Bronchial epithelial cell (primary cell): ENCODE results near the gene TTC17. TPM values are rescaled to one million over a fixed set of nuclear protein-coding genes. Genes with fewer than 3 reads are reported as not detected.

Source experiments
- DNase-seq: peaks from one replicate; pipeline ENCODE4 v3.0.0-alpha.2; 2010; ENCODE audit warnings: low read depth
- FAIRE-seq: peaks from 2 replicates; lab custom pipeline; 2011; peaks lifted over from hg19 to GRCh38; lab: Jason Lieb, UNC
- H3K27me3 ChIP-seq: 2 replicates; pipeline ENCODE4 v1.5.1; 2011; ENCODE audit warnings: low read length; ENCODE audit not compliant: control insufficient read depth, insufficient read depth
- H3K36me3 ChIP-seq: 2 replicates; pipeline ENCODE4 v1.5.1; 2011; ENCODE audit warnings: low read length; ENCODE audit not compliant: control insufficient read depth, insufficient read depth
- H3K4me3 ChIP-seq: 2 replicates; pipeline ENCODE4 v1.5.1; 2011; ENCODE audit warnings: mild to moderate bottlenecking, low read depth, low read length, control low read depth
- total RNA-seq: library from RNA; depleted of rRNA; stranded (reverse); fragments of >200 nt; gene quantifications from 2 replicates; pipeline ENCODE4 v1.2.1, GENCODE V29; 2014
- TF ChIP-seq, protein P1 (sequence below): IDR thresholded peaks from 2 replicates; pipeline ENCODE4 v1.5.1; 2011; ENCODE audit warnings: mild to moderate bottlenecking, moderate library complexity, low read length, control low read depth, inconsistent platforms; ENCODE audit not compliant: insufficient read depth, severe bottlenecking

Gene TTC17
- total RNA-seq, 1 donor from 2014 or later = 90.3 TPM

DNA sequence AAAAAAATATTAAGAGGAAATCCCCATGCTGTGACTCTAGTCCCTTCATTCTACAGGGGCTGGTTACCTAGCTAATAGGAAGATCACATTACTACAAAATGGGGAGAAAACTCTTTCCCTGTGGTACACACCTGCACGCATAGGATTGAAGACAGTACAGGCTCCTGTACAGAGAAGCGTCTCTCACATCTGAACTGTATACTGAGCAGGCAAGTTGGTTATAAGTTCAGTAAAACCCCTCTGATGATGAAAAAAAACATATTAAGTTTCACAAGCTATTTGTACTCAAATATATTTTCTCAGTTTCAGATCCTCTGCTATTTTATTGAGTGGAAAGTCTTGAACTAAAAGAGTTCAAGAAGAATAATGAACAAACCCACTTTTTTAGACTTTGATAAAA is 164.9 kb downstream of the TTC17 start:
- TF ChIP-seq, protein P1, sequence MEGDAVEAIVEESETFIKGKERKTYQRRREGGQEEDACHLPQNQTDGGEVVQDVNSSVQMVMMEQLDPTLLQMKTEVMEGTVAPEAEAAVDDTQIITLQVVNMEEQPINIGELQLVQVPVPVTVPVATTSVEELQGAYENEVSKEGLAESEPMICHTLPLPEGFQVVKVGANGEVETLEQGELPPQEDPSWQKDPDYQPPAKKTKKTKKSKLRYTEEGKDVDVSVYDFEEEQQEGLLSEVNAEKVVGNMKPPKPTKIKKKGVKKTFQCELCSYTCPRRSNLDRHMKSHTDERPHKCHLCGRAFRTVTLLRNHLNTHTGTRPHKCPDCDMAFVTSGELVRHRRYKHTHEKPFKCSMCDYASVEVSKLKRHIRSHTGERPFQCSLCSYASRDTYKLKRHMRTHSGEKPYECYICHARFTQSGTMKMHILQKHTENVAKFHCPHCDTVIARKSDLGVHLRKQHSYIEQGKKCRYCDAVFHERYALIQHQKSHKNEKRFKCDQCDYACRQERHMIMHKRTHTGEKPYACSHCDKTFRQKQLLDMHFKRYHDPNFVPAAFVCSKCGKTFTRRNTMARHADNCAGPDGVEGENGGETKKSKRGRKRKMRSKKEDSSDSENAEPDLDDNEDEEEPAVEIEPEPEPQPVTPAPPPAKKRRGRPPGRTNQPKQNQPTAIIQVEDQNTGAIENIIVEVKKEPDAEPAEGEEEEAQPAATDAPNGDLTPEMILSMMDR = no peak
- DNase-seq (no peak), FAIRE-seq (no peak)
- Histone ChIP-seq H3K36me3 (no peaks in the 10 kb centered on the region), H3K4me3 (no peak overlapping the region), H3K27me3 (no peaks in the 10 kb centered on the region)

DNA sequence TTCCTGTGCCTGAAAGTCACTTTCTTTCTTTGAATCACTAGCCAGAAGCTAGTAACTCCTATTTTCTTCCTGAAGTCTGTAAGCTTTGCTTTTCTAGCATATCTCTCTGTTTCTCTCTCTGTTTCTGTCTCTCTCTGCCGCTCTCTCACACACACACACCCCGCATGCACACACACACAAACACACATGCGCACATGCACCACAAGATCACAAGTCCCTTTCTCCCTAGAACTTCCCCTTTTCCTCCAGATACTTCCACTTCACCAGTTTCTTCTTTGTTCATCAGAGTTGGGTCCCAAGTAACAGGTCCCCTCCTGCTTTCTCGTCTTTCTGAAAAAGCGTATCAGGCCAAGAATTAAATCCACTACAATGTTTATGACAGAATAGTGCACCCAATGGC is 173.3 kb downstream of the TTC17 start:
- H3K4me3 ChIP-seq = no peak overlapping the region
- no peaks in the 10 kb centered on the region for H3K36me3 ChIP-seq
- DNase-seq (no peak), FAIRE-seq (no peak)
- TF ChIP-seq, protein P1 = no peak
- H3K27me3 ChIP-seq = no peaks in the 10 kb centered on the region

DNA sequence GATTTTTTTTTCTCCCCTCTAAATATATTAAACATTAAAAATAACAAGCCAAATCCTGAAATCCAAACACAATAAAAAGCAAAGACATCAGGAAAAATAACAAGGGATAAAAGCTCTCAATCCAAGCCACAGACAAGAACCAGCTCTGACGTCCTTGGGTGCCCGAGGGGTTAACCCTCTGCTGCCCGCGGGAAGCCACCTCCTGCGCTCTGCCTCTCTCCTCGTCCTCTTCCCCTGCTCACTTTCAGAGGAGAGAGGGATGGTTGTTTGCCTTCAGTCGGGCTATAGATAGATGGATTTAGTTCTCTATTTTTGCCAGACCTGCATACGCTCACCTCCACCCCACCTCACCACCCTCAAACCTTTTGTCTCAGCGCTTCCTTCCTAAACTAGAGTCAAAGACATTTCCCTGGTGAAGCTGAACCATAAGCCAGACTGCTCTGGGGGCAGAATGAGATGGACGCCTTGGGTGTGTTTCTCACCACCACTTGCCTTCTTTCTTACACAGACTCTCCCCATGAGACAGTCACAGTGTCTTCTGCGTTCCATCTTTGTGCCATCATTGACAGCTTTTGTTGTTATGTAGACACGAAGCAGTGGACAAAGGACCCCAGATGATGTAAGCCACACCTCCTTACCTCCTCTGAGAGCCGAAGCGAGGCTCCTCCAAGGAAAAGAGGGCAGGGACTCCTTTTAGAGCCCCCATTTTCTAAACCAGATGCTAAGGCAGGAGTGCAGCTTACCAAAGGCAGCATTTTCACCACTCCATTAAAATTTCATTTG is 179.3 kb downstream of the TTC17 start:
- Histone ChIP-seq H3K27me3 (peaks cover 5% of the 10 kb centered on the region), H3K36me3 (no peaks in the 10 kb centered on the region), H3K4me3 (no peak overlapping the region)
- peak; percentile 13 for FAIRE-seq
- TF ChIP-seq, protein P1 = no peak
- DNase-seq = no peak

DNA sequence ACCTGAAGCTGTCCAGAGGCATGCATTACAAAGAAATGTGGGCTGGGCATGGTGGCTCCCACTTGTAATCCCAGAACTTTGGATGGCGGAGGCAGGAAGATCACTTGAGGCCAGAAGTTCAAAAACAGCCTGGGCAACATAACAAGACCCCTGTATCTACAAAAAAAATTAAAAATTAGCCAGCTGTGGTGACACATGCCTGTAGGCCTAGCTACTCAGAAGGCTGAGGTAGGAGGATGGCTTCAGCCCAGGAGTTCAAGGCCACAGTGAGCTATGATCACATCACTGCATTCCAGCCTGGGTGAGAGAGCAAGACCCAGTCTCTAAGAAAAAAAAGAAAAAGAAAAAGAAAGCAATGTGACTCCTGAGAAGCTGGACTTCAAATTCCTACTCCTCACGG is 183.3 kb downstream of the TTC17 start:
- no peak for DNase-seq
- no peak for FAIRE-seq
- Histone ChIP-seq H3K27me3 (peaks cover 5% of the 10 kb centered on the region), H3K36me3 (no peaks in the 10 kb centered on the region), H3K4me3 (no peak overlapping the region)
- TF ChIP-seq, protein P1 = no peak

DNA sequence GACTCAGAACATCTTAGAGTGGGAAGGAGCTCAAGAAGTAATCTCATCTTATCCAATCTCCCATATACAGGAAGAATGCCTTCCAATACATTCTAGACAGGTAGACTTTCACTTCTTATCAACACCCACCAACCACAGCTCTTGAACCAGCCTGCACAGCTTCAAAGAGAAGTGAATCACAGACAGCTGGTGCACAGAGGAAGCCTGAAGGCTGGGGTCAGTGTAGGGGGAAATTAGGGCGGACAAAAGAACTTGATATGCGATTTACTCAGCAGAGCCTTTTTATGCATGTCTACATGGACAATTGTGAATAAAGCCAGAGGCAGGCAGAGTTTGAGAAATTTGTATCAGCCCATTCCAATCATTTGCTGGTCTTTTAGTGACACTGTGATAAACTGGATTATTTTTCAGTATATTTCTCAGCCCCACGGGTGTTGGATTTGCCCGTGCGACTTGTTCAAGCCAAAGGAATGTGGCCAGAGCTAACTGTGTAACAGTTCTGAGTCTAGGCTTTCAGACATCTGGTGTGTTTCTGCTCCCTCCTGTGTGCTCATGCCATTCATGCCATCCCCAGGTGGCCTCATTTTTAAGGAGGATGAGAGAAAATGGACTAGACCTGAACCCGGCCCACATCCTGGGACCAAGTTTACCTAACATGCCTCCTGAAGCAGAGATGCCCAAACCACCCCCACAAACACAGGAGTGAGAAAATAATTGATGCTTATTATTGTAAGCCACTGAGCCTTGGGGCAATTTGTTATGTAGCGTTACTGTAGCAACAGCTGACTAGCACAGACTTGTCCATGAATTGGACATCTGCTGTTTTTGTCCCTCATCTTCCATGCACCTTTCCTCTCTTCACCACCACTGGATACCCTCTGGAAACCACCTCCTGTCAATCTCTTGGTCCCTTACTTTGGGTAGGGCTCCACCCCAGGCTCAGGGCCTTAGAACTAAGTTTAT is 184.3 kb downstream of the TTC17 start:
- TF ChIP-seq, protein P1 = no peak
- no peak overlapping the region for H3K4me3 ChIP-seq
- H3K27me3 ChIP-seq = peaks cover 2% of the 10 kb centered on the region
- FAIRE-seq (peak; percentile 82), DNase-seq (peak; percentile 52)
- no peaks in the 10 kb centered on the region for H3K36me3 ChIP-seq

Other genes with a start within 250 kb of the TTC17 start
- gene API5, start 46.9 kb upstream of the TTC17 start, total RNA-seq = 72.9 and 90.9 TPM in 2 replicates